SU-DHL-6 (cell line): ENCODE data around the gene C2orf92.

Source experiments
- H2AFZ ChIP-seq: fragments of 200-600 bp; sonication (generic); 2 replicates; pipeline ENCODE4 v1.6.1; 2014; ENCODE audit warnings: low read depth, mild to moderate bottlenecking, moderate library complexity, mixed read lengths, antibody characterized with exemption, low read length; ENCODE audit not compliant: severe bottlenecking
- H3F3A ChIP-seq: fragments of 200-600 bp; shearing (Covaris generic); 2 replicates; pipeline ENCODE4 v1.6.0; 2016; ENCODE audit warnings: antibody characterized with exemption, mild to moderate bottlenecking; ENCODE audit not compliant: insufficient read depth
- H3K27ac ChIP-seq: fragments of 200-600 bp; sonication (generic); 2 replicates; pipeline ENCODE4 v1.5.1; 2016; ENCODE audit warnings: low read depth, mild to moderate bottlenecking, low read length, moderate library complexity, mixed read lengths
- H3K27me3 ChIP-seq: fragments of 200-600 bp; sonication (generic), shearing (Covaris generic); 2 replicates; pipeline ENCODE4 v1.6.0; 2014; ENCODE audit warnings: mild to moderate bottlenecking, low read length
- H3K36me3 ChIP-seq: fragments of 200-600 bp; sonication (generic); 2 replicates; pipeline ENCODE4 v1.6.1; 2014; ENCODE audit warnings: mild to moderate bottlenecking, low read length, mixed read lengths
- H3K4me2 ChIP-seq: fragments of 300-600, 200-600 bp; shearing (Covaris generic), sonication (generic); 2 replicates; pipeline ENCODE4 v1.6.0; 2014; ENCODE audit warnings: low read length, low read depth, mild to moderate bottlenecking; ENCODE audit not compliant: poor library complexity, severe bottlenecking
- H3K4me3 ChIP-seq: fragments of 200-600 bp; sonication (generic); 2 replicates; pipeline ENCODE4 v1.5.1; 2014; ENCODE audit warnings: antibody characterized with exemption, low read length, mild to moderate bottlenecking, mixed read lengths; ENCODE audit not compliant: insufficient read depth, poor library complexity, severe bottlenecking
- H3K79me2 ChIP-seq: fragments of 200-600 bp; sonication (generic); 2 replicates; pipeline ENCODE4 v1.6.1; 2014; ENCODE audit warnings: mild to moderate bottlenecking, low read length, moderate library complexity; ENCODE audit not compliant: insufficient read depth
- H3K9ac ChIP-seq: fragments of 200-600 bp; sonication (generic); 2 replicates; pipeline ENCODE4 v1.7.0; 2014; ENCODE audit warnings: mild to moderate bottlenecking, low read length
- H3K9me2 ChIP-seq: fragments of 200-600 bp; sonication (generic); replicated peaks from 2 replicates; pipeline ENCODE4 v1.6.1; 2014; ENCODE audit warnings: low read length; ENCODE audit not compliant: insufficient read depth
- H3K9me3 ChIP-seq: fragments of 200-600 bp; sonication (generic); 2 replicates; pipeline ENCODE4 v1.6.1; 2014; ENCODE audit warnings: low read length, mixed read lengths; ENCODE audit not compliant: insufficient read depth
- H4K20me1 ChIP-seq: fragments of 200-600 bp; sonication (generic); 2 replicates; pipeline ENCODE4 v1.6.1; 2014; ENCODE audit warnings: low read depth, mild to moderate bottlenecking, antibody characterized with exemption, low read length, moderate library complexity, mixed read lengths
- CTCF ChIP-seq: fragments of 200-600 bp; sonication (generic); IDR thresholded peaks from one replicate; pipeline ENCODE4 v1.5.1; 2017; ENCODE audit warnings: antibody characterized with exemption, mild to moderate bottlenecking, low read length, moderate library complexity; ENCODE audit not compliant: insufficient read depth, poor library complexity, severe bottlenecking
- EZH2phosphoT487 ChIP-seq: fragments of 200-600 bp; sonication (generic), shearing (Covaris generic); conservative IDR thresholded peaks from 2 replicates; pipeline ENCODE4 v1.6.1; 2018; ENCODE audit warnings: mild to moderate bottlenecking, antibody characterized with exemption, low read length, moderate library complexity, mixed read lengths

The C2orf92 gene

GRCh38 chr2:97644023-97644717, 25.3 kb upstream of the C2orf92 start:
- Histone ChIP-seq H3K9me2 (no peaks in the 10 kb centered on the region), H4K20me1 (no peaks in the 10 kb centered on the region), H2AFZ (no peak overlapping the region), H3K27ac (no peak overlapping the region), H3K27me3 (no peaks in the 10 kb centered on the region), H3F3A (peaks cover 7% of the 10 kb centered on the region; the same call in 1 of the 2 replicates), H3K36me3 (peaks cover 13% of the 10 kb centered on the region), H3K4me3 (no peak overlapping the region), H3K79me2 (peaks cover 16% of the 10 kb centered on the region; the same call in 1 of the 2 replicates), H3K9me3 (no peaks in the 10 kb centered on the region), H3K9ac (no peak overlapping the region), H3K4me2 (no peak overlapping the region)
- no peak for TF ChIP-seq EZH2phosphoT487
- no peak for TF ChIP-seq CTCF

GRCh38 chr2:97645112-97645694, 24.3 kb upstream of the C2orf92 start:
- Histone ChIP-seq H3K27ac (no peak overlapping the region), H3K27me3 (no peaks in the 10 kb centered on the region), H3K9ac (peak overlapping the region; percentile 94), H3K4me3 (peak overlapping the region; percentile 68), H3K4me2 (peak overlapping the region; percentile 92), H3K79me2 (peaks cover 16% of the 10 kb centered on the region; the same call in 1 of the 2 replicates), H3K36me3 (peaks cover 13% of the 10 kb centered on the region), H4K20me1 (no peaks in the 10 kb centered on the region), H3K9me2 (no peaks in the 10 kb centered on the region), H3F3A (peaks cover 7% of the 10 kb centered on the region; the same call in 1 of the 2 replicates), H3K9me3 (no peaks in the 10 kb centered on the region), H2AFZ (peak overlapping the region; percentile 97)
- TF ChIP-seq EZH2phosphoT487 (no peak), CTCF (no peak)

GRCh38 chr2:97645695-97646629, 23.6 kb upstream of the C2orf92 start, which contains the start of gene COX5B:
Gene COX5B (plus strand): TSS chr2:97646062. CDS start chr2:97646087, 25 bp downstream.
- Histone ChIP-seq H3K9ac (peak within 1 kb of the TSS; percentile 94), H3K9me2 (no peaks in the 10 kb centered on the region), H4K20me1 (no peaks in the 10 kb centered on the region), H3K27me3 (no peaks in the 10 kb centered on the region), H2AFZ (peak within 1 kb of the TSS; percentile 97), H3F3A (peaks cover 10% of the 10 kb centered on the region; the same call in 1 of the 2 replicates), H3K4me3 (peak within 1 kb of the TSS; percentile 99), H3K36me3 (peaks cover 13% of the 10 kb centered on the region), H3K27ac (0 out of 2 replicates have a peak within 1 kb of the TSS, but pooled peaks have one; percentile 19), H3K4me2 (peak within 1 kb of the TSS; percentile 92), H3K9me3 (no peaks in the 10 kb centered on the region), H3K79me2 (peaks cover 16% of the 10 kb centered on the region; the same call in 1 of the 2 replicates)
- no peak for TF ChIP-seq CTCF
- TF ChIP-seq EZH2phosphoT487 = no peak
